Measurements from ENCODE around the gene VDAC2. TPM values are rescaled to one million over a fixed set of nuclear protein-coding genes. Genes with fewer than 3 reads are reported as not detected.

Gene VDAC2
- total RNA-seq, 1 experiment from 2014 or later: 328 TPM

DNA sequence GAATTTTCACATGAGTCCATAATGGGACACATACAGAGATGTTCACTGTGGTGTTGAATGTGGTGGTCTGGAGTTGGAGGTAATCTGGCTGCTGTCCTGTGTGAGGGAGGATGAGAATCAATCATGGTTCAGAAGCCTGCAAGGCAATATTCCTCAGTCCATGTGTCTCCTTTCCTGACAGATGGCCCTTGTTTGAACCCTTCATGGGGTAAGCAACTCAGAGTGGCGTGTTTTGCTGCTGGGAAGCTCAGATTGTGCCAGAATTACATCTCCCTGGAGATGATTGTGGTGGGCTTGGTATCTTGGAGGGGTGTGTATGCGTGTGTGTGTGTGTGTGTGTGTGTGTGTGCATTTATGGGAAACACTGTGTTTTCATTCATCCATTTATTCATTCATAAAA lies 69.6 kb downstream of the VDAC2 start:
- H3K4me3 ChIP-seq (ENCODE audit: low read depth, low read length, poor library complexity, severe bottlenecking): no peak overlapping the region
- POLR2A ChIA-PET (ENCODE audit: low non-redundant PET): no interaction called here
- CTCF ChIA-PET: no interaction called here

More for the DNA sequence above, 69.6 kb downstream of the VDAC2 start:
- no TSS peak for BruUV-seq (replicated peaks)
- intact Hi-C loops (cut with micrococcal nuclease; ENCODE audit: unreplicated experiment): no loop called here
- peaks cover 13% of the 10 kb centered on the region for H3K27me3 ChIP-seq (replicated peaks; ENCODE audit: insufficient read depth, low read depth, low read length, poor library complexity)
- H3K27ac ChIP-seq (ENCODE audit: low read depth, low read length, poor library complexity, severe bottlenecking): no peak overlapping the region
- no peaks in the 10 kb centered on the region for H3K36me3 ChIP-seq (ENCODE audit: insufficient read depth, low read length, poor library complexity, severe bottlenecking)
- TF ChIP-seq, protein P1, sequence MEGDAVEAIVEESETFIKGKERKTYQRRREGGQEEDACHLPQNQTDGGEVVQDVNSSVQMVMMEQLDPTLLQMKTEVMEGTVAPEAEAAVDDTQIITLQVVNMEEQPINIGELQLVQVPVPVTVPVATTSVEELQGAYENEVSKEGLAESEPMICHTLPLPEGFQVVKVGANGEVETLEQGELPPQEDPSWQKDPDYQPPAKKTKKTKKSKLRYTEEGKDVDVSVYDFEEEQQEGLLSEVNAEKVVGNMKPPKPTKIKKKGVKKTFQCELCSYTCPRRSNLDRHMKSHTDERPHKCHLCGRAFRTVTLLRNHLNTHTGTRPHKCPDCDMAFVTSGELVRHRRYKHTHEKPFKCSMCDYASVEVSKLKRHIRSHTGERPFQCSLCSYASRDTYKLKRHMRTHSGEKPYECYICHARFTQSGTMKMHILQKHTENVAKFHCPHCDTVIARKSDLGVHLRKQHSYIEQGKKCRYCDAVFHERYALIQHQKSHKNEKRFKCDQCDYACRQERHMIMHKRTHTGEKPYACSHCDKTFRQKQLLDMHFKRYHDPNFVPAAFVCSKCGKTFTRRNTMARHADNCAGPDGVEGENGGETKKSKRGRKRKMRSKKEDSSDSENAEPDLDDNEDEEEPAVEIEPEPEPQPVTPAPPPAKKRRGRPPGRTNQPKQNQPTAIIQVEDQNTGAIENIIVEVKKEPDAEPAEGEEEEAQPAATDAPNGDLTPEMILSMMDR (conservative IDR thresholded peaks at IDR 0.05; ENCODE audit: low read depth, low read length): no peak
- no peak for TF ChIP-seq EZH2 (IDR thresholded peaks at IDR 0.05; ENCODE audit: borderline replicate concordance, low read depth, low read length, poor library complexity, severe bottlenecking)
- no peaks in the 10 kb centered on the region for H3K9me3 ChIP-seq (ENCODE audit: low read depth, low read length, poor library complexity, severe bottlenecking)
- no peak for DNase-seq (ENCODE audit: low spot score)
- H3K4me1 ChIP-seq (ENCODE audit: insufficient read depth, low read length, poor library complexity, severe bottlenecking): peaks cover 11% of the 10 kb centered on the region

Other genes with a start within 250 kb of the VDAC2 start
- 17.1 and 18.1 TPM in 2 replicates for gene SAMD8, start 99.1 kb upstream of the VDAC2 start, total RNA-seq (2021)
- gene COMTD1, start 25.2 kb downstream of the VDAC2 start, total RNA-seq (2021): 3.4 and 3.8 TPM in 2 replicates
- gene ZNF503, start 191.0 kb downstream of the VDAC2 start, total RNA-seq (2021): 1.2 TPM in 2 replicates
- gene LRMDA, start 220.8 kb downstream of the VDAC2 start, total RNA-seq (2021): not detected in 2 replicates